SU-DHL-6 (cell line): ENCODE results near the gene PREX1.
"Not testable (repeated sequence)": the region's sequence is repeated elsewhere in the genome, so short reads cannot be mapped to it uniquely, and the experiment has no call there.

Source experiments
- H2AFZ ChIP-seq: fragments of 200-600 bp; sonication (generic); 2 replicates; pipeline ENCODE4 v1.6.1; 2014; ENCODE audit warnings: low read depth, mild to moderate bottlenecking, moderate library complexity, mixed read lengths, antibody characterized with exemption, low read length; ENCODE audit not compliant: severe bottlenecking
- H3F3A ChIP-seq: fragments of 200-600 bp; shearing (Covaris generic); 2 replicates; pipeline ENCODE4 v1.6.0; 2016; ENCODE audit warnings: antibody characterized with exemption, mild to moderate bottlenecking; ENCODE audit not compliant: insufficient read depth
- H3K27ac ChIP-seq: fragments of 200-600 bp; sonication (generic); 2 replicates; pipeline ENCODE4 v1.5.1; 2016; ENCODE audit warnings: low read depth, mild to moderate bottlenecking, low read length, moderate library complexity, mixed read lengths
- H3K27me3 ChIP-seq: fragments of 200-600 bp; sonication (generic), shearing (Covaris generic); 2 replicates; pipeline ENCODE4 v1.6.0; 2014; ENCODE audit warnings: mild to moderate bottlenecking, low read length
- H3K36me3 ChIP-seq: fragments of 200-600 bp; sonication (generic); 2 replicates; pipeline ENCODE4 v1.6.1; 2014; ENCODE audit warnings: mild to moderate bottlenecking, low read length, mixed read lengths
- H3K4me2 ChIP-seq: fragments of 300-600, 200-600 bp; shearing (Covaris generic), sonication (generic); 2 replicates; pipeline ENCODE4 v1.6.0; 2014; ENCODE audit warnings: low read length, low read depth, mild to moderate bottlenecking; ENCODE audit not compliant: poor library complexity, severe bottlenecking
- H3K4me3 ChIP-seq: fragments of 200-600 bp; sonication (generic); 2 replicates; pipeline ENCODE4 v1.5.1; 2014; ENCODE audit warnings: antibody characterized with exemption, low read length, mild to moderate bottlenecking, mixed read lengths; ENCODE audit not compliant: insufficient read depth, poor library complexity, severe bottlenecking
- H3K79me2 ChIP-seq: fragments of 200-600 bp; sonication (generic); 2 replicates; pipeline ENCODE4 v1.6.1; 2014; ENCODE audit warnings: mild to moderate bottlenecking, low read length, moderate library complexity; ENCODE audit not compliant: insufficient read depth
- H3K9ac ChIP-seq: fragments of 200-600 bp; sonication (generic); 2 replicates; pipeline ENCODE4 v1.7.0; 2014; ENCODE audit warnings: mild to moderate bottlenecking, low read length
- H3K9me2 ChIP-seq: fragments of 200-600 bp; sonication (generic); replicated peaks from 2 replicates; pipeline ENCODE4 v1.6.1; 2014; ENCODE audit warnings: low read length; ENCODE audit not compliant: insufficient read depth
- H3K9me3 ChIP-seq: fragments of 200-600 bp; sonication (generic); 2 replicates; pipeline ENCODE4 v1.6.1; 2014; ENCODE audit warnings: low read length, mixed read lengths; ENCODE audit not compliant: insufficient read depth
- H4K20me1 ChIP-seq: fragments of 200-600 bp; sonication (generic); 2 replicates; pipeline ENCODE4 v1.6.1; 2014; ENCODE audit warnings: low read depth, mild to moderate bottlenecking, antibody characterized with exemption, low read length, moderate library complexity, mixed read lengths
- CTCF ChIP-seq: fragments of 200-600 bp; sonication (generic); IDR thresholded peaks from one replicate; pipeline ENCODE4 v1.5.1; 2017; ENCODE audit warnings: antibody characterized with exemption, mild to moderate bottlenecking, low read length, moderate library complexity; ENCODE audit not compliant: insufficient read depth, poor library complexity, severe bottlenecking
- EZH2phosphoT487 ChIP-seq: fragments of 200-600 bp; sonication (generic), shearing (Covaris generic); conservative IDR thresholded peaks from 2 replicates; pipeline ENCODE4 v1.6.1; 2018; ENCODE audit warnings: mild to moderate bottlenecking, antibody characterized with exemption, low read length, moderate library complexity, mixed read lengths

The PREX1 gene

GRCh38 chr20:48875233-48875913, 47.6 kb upstream of the PREX1 start:
- no peak overlapping the region for H3K9ac ChIP-seq
- H3K27ac ChIP-seq, result no peak overlapping the region
- no peaks in the 10 kb centered on the region for H3F3A ChIP-seq
- no peak overlapping the region for H3K4me3 ChIP-seq
- no peaks in the 10 kb centered on the region for H3K9me3 ChIP-seq
- H3K79me2 ChIP-seq, result no peaks in the 10 kb centered on the region
- no peaks in the 10 kb centered on the region for H4K20me1 ChIP-seq
- TF ChIP-seq CTCF (no peak), EZH2phosphoT487 (no peak)
- no peaks in the 10 kb centered on the region for H3K36me3 ChIP-seq
- no peak overlapping the region for H2AFZ ChIP-seq
- H3K4me2 ChIP-seq, result no peak overlapping the region
- no peaks in the 10 kb centered on the region for H3K27me3 ChIP-seq
- no peaks in the 10 kb centered on the region for H3K9me2 ChIP-seq

GRCh38 chr20:48869442-48869841, 41.6 kb upstream of the PREX1 start:
- H3K9me3 ChIP-seq, H3K9ac ChIP-seq, H3K4me3 ChIP-seq, H2AFZ ChIP-seq, H3K27me3 ChIP-seq, H3K79me2 ChIP-seq, H3K4me2 ChIP-seq, H3K9me2 ChIP-seq, H3K36me3 ChIP-seq, H3F3A ChIP-seq, H3K27ac ChIP-seq, H4K20me1 ChIP-seq: not testable (repeated sequence)

GRCh38 chr20:48866936-48867335, 39.1 kb upstream of the PREX1 start:
- Histone ChIP-seq H3K4me2 (no peak overlapping the region), H3K9me3 (no peaks in the 10 kb centered on the region), H3F3A (no peaks in the 10 kb centered on the region), H3K79me2 (no peaks in the 10 kb centered on the region), H3K27me3 (no peaks in the 10 kb centered on the region), H4K20me1 (no peaks in the 10 kb centered on the region), H3K36me3 (no peaks in the 10 kb centered on the region), H2AFZ (no peak overlapping the region), H3K9me2 (no peaks in the 10 kb centered on the region), H3K9ac (no peak overlapping the region), H3K27ac (no peak overlapping the region), H3K4me3 (no peak overlapping the region)
- no peak for TF ChIP-seq CTCF
- TF ChIP-seq EZH2phosphoT487, result no peak

- Histone ChIP-seq H3K9me2 (no peaks in the 10 kb centered on the region), H3F3A (no peaks in the 10 kb centered on the region), H3K27ac (no peak overlapping the region), H3K9ac (no peak overlapping the region), H3K36me3 (no peaks in the 10 kb centered on the region), H3K79me2 (no peaks in the 10 kb centered on the region), H3K9me3 (no peaks in the 10 kb centered on the region), H2AFZ (no peak overlapping the region), H4K20me1 (no peaks in the 10 kb centered on the region), H3K27me3 (no peaks in the 10 kb centered on the region), H3K4me2 (no peak overlapping the region), H3K4me3 (no peak overlapping the region)
- no peak for TF ChIP-seq CTCF
- TF ChIP-seq EZH2phosphoT487, result no peak
Observed at GRCh38 chr20:48864738-48865318, 37.0 kb upstream of the PREX1 start.
